BE2C (cell line): ENCODE data around the gene SRCIN1.
"Not testable (repeated sequence)": the region's sequence is repeated elsewhere in the genome, so short reads cannot be mapped to it uniquely, and the experiment has no call there.

Experiments used
- DNase-seq: peaks from one replicate; pipeline ENCODE4 v3.0.0-alpha.2; 2020
- H3K27me3 ChIP-seq: fragments of 250-450 bp; sonication (Bioruptor Pico); 2 replicates; pipeline ENCODE4 v1.5.1; 2020; ENCODE audit warnings: mild to moderate bottlenecking
- H3K36me3 ChIP-seq: fragments of 250-450 bp; sonication (Bioruptor Pico); 2 replicates; pipeline ENCODE4 v1.5.1; 2020; ENCODE audit warnings: mild to moderate bottlenecking
- H3K4me1 ChIP-seq: fragments of 250-450 bp; sonication (Bioruptor Pico); 2 replicates; pipeline ENCODE4 v1.5.1; 2020
- H3K4me3 ChIP-seq: 2 replicates; pipeline ENCODE4 v1.5.1; 2011; ENCODE audit warnings: low read depth, low read length
- H3K9me3 ChIP-seq: fragments of 250-450 bp; sonication (Bioruptor Pico); 2 replicates; pipeline ENCODE4 v1.5.1; 2020
- TF ChIP-seq, protein P1 (sequence below): IDR thresholded peaks from 2 replicates; pipeline ENCODE4 v1.5.1; 2012; ENCODE audit warnings: mild to moderate bottlenecking, low read depth, low read length

Gene SRCIN1

DNA sequence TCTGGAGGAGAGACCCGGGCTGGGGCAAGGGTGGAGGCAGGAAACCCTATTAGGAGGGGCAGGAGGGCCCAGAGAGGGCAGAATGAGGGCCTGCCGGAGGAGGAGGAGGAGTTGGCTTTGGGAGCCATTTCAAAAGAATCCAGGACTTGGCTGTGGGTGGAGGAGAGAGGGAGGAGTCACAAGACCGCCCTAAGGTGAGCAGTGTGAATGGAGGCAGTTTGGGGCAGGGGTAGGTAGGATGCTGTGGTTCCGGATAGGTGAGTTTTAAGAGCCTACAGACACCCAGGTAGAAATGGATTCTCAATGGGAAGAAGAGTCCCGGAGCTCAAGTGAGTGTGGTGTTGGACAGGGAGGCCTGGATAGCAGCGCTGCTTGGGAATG lies 97.2 kb downstream of the SRCIN1 start:
- H3K9me3 ChIP-seq = no peaks in the 10 kb centered on the region
- H3K27me3 ChIP-seq = no peaks in the 10 kb centered on the region
- H3K36me3 ChIP-seq = no peaks in the 10 kb centered on the region; the same call in 1 of the 2 replicates
- H3K4me1 ChIP-seq = no peaks in the 10 kb centered on the region
- TF ChIP-seq, protein P1, sequence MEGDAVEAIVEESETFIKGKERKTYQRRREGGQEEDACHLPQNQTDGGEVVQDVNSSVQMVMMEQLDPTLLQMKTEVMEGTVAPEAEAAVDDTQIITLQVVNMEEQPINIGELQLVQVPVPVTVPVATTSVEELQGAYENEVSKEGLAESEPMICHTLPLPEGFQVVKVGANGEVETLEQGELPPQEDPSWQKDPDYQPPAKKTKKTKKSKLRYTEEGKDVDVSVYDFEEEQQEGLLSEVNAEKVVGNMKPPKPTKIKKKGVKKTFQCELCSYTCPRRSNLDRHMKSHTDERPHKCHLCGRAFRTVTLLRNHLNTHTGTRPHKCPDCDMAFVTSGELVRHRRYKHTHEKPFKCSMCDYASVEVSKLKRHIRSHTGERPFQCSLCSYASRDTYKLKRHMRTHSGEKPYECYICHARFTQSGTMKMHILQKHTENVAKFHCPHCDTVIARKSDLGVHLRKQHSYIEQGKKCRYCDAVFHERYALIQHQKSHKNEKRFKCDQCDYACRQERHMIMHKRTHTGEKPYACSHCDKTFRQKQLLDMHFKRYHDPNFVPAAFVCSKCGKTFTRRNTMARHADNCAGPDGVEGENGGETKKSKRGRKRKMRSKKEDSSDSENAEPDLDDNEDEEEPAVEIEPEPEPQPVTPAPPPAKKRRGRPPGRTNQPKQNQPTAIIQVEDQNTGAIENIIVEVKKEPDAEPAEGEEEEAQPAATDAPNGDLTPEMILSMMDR = no peak
- DNase-seq = no peak
- no peak overlapping the region for H3K4me3 ChIP-seq

DNA sequence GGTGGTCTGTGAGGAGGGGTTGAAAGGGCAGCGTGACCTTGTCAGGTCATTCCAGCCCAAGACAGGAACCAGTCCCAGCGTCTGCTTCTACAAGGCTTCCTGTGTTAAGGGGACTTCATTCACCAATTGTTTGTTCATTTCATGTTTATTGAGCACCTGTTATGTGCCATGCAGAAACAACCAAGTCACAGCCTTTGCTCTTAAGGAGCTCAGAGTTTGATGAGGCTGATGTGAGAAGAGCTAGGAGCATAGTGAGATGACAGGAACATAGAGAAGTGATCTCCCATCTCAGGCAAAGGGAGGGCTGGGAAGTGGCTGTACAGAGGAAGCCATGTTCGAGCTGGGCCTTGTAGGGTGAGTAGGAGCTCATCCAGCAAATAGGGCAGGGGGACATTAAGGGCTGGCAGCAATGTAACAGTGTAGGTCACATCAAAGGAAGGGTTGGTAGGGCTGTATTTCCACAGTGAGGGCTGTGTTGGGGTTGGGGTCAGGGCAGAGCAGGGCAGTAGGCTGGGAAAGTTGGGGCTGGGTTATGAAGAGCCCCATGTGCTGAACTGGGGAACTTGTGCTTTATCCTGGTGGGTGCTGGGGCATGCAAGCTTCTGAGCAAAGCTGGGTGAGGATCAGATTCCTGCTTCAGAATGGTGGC lies 97.7 kb downstream of the SRCIN1 start:
- TF ChIP-seq, protein P1 = no peak
- Histone ChIP-seq H3K27me3 (no peaks in the 10 kb centered on the region), H3K36me3 (no peaks in the 10 kb centered on the region; the same call in 1 of the 2 replicates)

DNA sequence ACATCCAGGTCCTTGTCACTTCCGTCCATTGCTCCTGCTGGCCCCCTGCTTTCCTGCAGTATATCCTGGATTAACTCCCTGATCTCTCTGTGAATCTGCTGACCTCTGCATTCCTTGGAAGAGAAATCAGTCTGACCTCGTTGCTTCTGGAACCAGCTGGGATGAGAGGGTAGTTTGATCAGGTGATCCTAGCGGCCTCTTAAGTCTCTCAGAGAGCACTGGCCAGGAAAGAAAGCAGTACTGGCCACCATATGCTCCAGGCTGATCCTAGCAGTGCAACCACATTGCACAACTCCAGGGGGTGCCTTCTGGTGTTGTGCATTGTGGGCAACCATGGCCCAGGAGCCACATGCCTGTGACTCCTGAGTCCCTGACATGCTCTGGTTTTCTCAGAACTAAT lies 98.3 kb downstream of the SRCIN1 start:
- DNase-seq = no peak
- TF ChIP-seq, protein P1 = no peak
- Histone ChIP-seq H3K36me3 (no peaks in the 10 kb centered on the region; the same call in 1 of the 2 replicates), H3K4me3 (no peak overlapping the region), H3K9me3 (no peaks in the 10 kb centered on the region), H3K27me3 (no peaks in the 10 kb centered on the region), H3K4me1 (no peaks in the 10 kb centered on the region)

More for the DNA sequence above, 97.7 kb downstream of the SRCIN1 start:
- H3K4me3 ChIP-seq = no peak overlapping the region
- no peak for DNase-seq
- H3K9me3 ChIP-seq = no peaks in the 10 kb centered on the region
- H3K4me1 ChIP-seq = no peaks in the 10 kb centered on the region

DNA sequence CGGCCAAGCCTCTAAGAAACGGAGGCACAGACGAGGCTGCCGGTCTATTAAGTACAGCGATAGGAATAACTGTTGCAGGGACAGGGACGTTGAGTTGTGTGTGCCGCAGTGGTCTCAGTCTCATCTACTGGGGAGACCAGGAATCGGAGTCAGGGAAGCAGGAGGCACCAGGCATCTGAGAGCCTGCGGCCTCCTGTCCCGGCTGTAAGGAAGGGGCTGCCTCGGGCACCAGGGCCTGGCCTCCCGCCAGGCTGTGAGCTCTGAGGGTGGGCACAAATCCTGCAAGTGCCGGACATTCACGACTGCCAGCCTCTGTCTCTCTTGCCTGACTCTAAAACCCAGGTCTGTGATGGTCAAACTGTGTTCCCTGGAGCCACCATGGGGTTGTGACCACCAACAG lies 101.5 kb downstream of the SRCIN1 start:
- TF ChIP-seq, protein P1 = no peak
- no peak overlapping the region for H3K4me3 ChIP-seq
- no peaks in the 10 kb centered on the region; the same call in 1 of the 2 replicates for H3K36me3 ChIP-seq
- H3K9me3 ChIP-seq = no peaks in the 10 kb centered on the region
- DNase-seq = no peak
- no peaks in the 10 kb centered on the region for H3K4me1 ChIP-seq
- no peaks in the 10 kb centered on the region for H3K27me3 ChIP-seq

DNA sequence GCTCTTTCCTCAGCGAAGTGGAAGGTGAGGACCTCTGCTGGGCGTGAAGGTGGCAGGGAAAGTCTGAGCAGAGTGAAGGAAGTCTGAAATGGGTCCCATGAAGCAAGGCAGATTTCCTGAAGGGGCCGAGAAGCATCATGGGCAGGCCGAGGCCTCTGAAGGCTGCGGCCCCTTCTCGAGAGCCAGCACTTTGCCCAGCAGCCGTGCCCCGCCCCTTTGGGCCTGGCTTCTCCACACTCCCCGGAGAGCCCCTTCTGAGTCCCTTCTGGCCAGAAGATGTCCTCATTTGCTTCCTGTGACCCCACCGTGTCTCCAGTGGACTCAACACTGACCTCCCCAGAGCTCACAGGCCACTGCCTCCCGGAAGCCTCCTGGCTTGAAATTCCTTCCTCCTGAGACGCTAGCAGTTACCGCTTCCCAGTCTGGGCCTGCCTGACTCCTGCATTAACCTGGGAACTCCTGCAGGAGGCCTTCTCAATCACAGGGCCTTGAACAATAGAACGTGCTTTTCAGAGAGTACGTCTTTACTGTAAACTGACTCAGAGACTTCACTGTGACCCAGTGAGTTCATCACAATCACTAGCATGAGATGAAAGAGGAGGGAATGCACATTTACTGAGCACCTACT lies 102.4 kb downstream of the SRCIN1 start:
- not testable (repeated sequence) for H3K4me3 ChIP-seq, H3K27me3 ChIP-seq, H3K9me3 ChIP-seq, H3K4me1 ChIP-seq, DNase-seq, H3K36me3 ChIP-seq

DNA sequence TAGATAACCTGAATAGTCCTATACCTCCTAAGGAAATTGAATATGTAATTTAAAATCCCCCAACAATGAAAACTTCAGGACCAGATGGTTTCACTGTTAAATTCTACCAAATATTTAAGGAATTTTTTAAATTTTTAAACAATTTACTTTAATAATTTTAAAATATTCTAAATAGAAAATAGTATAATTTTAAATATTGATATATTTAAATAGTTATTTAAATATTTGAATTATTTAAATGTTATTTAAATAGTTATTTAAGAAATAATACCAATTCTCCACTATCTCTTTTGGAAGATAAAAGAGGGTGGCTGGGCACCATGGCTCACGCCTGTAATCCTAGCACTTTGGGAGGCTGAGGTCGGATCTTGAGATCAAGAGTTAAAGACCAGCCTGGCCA lies 104.0 kb downstream of the SRCIN1 start:
- DNase-seq, H3K27me3 ChIP-seq, H3K4me3 ChIP-seq, H3K4me1 ChIP-seq, H3K9me3 ChIP-seq, H3K36me3 ChIP-seq: not testable (repeated sequence)

DNA sequence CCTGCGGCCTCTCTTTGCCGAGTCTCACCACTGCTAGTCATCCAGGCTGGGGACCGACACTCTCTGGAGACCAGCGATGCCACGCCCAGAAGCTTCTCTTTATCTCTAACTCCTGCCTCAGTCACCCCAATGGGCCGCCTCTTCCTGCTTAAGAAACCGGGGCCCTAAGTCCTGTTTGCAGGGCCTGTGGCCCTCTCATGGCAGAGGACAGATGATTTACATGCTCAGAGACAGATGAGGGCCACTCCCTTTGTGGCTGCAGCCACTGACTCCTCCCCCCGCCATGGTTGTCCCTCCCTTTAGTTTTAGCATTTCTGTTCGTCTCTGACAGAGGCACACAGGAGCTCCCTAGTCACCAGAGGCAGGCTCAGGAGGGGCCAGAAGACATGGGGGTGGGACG lies 106.5 kb downstream of the SRCIN1 start:
- H3K4me1 ChIP-seq, H3K4me3 ChIP-seq, H3K36me3 ChIP-seq, DNase-seq, H3K9me3 ChIP-seq, H3K27me3 ChIP-seq: not testable (repeated sequence)
